Large intestine (tissue), 3 donors: ENCODE measurements around the gene TMEM131L. TPM values are rescaled to one million over a fixed set of nuclear protein-coding genes. Genes with fewer than 3 reads are reported as not detected.

ENCODE experiments used
- DNase-seq, 2 donors: peaks; one replicate each; pipeline versions ENCODE4 v3.0.0 to v3.0.0-alpha.2; 2013
- H3K27ac ChIP-seq: one replicate; pipeline ENCODE4 v1.5.1; 2013; ENCODE audit warnings: low read length
- H3K27me3 ChIP-seq: 2 replicates; pipeline ENCODE4 v1.6.1; 2013; ENCODE audit warnings: low read length; ENCODE audit not compliant: control insufficient read depth, insufficient read depth
- H3K36me3 ChIP-seq: 2 replicates; pipeline ENCODE4 v1.6.1; 2013; ENCODE audit warnings: low read length; ENCODE audit not compliant: control insufficient read depth, insufficient read depth
- H3K4me1 ChIP-seq: one replicate; pipeline ENCODE4 v1.6.1; 2013; ENCODE audit warnings: low read length; ENCODE audit not compliant: control insufficient read depth, insufficient read depth
- H3K4me3 ChIP-seq: one replicate; pipeline ENCODE4 v1.5.1; 2013; ENCODE audit warnings: low read length
- H3K9me3 ChIP-seq: one replicate; pipeline ENCODE4 v1.6.1; 2013; ENCODE audit warnings: mild to moderate bottlenecking, low read depth, low read length, moderate library complexity; ENCODE audit not compliant: control insufficient read depth
- WGBS: methylation state at CpG from one replicate; pipeline ENCODE4 v1.1.5; 2013; ENCODE audit warnings: low lambda C conversion rate; ENCODE audit not compliant: insufficient coverage; 5-methylcytosine and 5-hydroxymethylcytosine counted together
- polyA plus RNA-seq: library from polyadenylated mRNA; unstranded; fragments of 120-200 nt; gene quantifications from one replicate; pipeline ENCODE4 v1.2.1, GENCODE V29; 2013

Gene TMEM131L
- polyA plus RNA-seq, 1 donor = 10.8 TPM

DNA sequence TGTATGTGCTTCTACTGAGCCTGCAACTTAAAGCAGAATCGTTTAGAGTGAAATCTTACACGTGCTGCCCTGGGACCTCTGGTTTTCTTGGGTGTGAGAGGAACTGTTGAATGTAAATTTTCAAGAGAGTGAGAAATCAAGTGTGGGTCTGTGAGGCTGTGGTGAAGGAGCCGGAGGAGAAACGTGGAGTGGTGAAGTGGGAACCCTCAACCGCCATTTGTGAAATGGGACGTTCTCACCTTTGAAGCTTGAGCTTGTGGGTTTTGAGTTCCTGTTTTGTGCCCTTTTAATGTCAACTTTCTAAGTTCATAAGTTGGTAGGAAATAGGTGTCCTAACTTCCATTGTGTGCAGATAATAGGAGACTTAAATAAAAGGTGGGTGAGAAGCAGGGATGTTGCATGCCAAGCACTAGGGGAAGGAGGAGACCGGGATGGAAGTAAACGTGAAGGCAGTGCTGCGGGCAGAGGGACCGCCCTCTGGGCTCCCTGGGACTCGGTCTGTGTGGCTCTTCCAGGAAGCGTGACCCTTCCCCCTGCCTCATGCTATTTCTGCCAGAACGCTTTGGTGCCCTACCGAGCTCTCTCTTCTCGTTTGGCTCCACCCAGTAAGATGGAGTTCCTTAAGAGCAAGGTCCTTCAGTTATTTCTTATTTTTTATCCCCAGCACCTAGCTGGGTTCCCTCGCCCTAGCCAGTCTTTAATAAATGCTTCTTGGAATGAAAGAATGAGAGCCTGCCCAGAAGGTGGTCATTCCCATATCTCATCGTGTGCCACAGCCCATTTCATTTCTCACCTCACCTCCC is 56.0 kb downstream of the TMEM131L start:
- no peaks in the 10 kb centered on the region for H3K36me3 ChIP-seq
- no peak for DNase-seq
- peaks cover 41% of the 10 kb centered on the region for H3K4me1 ChIP-seq
- H3K27ac ChIP-seq = no peak overlapping the region
- H3K4me3 ChIP-seq = no peak overlapping the region
- H3K9me3 ChIP-seq = no peaks in the 10 kb centered on the region
- WGBS = no CpG with 5 or more reads among the region's 17 CpGs
- H3K27me3 ChIP-seq = no peaks in the 10 kb centered on the region

DNA sequence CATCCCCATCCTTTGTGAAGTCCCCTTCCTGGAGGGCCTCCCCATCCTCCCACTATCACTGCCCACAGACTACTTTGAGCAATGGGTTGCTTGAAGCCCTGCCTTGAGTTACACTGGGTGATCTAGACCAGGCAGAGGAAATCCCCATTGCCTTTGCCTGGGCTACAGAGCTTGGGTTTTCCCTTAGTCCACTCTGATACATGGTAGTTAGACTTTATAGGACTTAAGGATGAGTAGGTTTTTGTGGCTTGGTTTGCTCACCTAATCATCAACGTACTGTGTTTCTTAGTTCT is 56.6 kb downstream of the TMEM131L start:
- no peak for DNase-seq
- H3K9me3 ChIP-seq = no peaks in the 10 kb centered on the region
- H3K27me3 ChIP-seq = no peaks in the 10 kb centered on the region
- H3K36me3 ChIP-seq = no peaks in the 10 kb centered on the region
- no peak overlapping the region for H3K27ac ChIP-seq
- H3K4me1 ChIP-seq = peaks cover 41% of the 10 kb centered on the region
- WGBS = 100% methylated on average over 1 of the region's 1 CpG
- no peak overlapping the region for H3K4me3 ChIP-seq

DNA sequence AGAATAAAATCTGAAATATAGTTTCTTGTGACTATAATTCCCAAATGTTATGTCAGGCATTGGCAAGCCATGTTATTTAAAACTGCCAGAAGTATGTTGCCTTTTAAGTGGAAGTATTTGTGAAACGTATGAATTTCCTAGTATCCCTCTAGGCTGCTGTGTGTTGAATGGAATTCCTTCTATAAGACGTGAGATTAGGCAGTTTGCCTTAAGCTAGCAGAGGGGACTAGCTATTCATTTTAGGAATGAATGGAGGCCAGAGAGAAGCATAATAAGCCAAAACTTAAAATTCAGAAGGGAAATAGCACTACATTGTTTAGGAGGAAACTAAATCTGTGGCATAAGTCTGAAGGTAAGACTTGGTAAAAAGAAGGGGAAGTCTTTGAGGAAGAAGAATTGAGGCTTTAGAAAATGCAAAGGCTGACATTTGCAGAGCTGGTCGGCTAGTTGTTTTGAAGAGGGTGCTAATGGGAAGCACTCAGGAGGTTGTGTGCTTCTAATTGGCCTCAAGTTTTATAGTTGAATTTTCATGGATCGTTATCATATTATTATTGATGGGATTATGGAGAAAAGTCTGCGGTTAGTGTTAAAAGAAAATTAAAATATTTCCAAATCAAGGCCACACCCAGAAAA is 57.1 kb downstream of the TMEM131L start:
- no peak overlapping the region for H3K4me3 ChIP-seq
- DNase-seq = no peak
- H3K36me3 ChIP-seq = no peaks in the 10 kb centered on the region
- H3K27ac ChIP-seq = peak overlapping the region; percentile 18
- no peaks in the 10 kb centered on the region for H3K9me3 ChIP-seq
- H3K4me1 ChIP-seq = peaks cover 39% of the 10 kb centered on the region
- H3K27me3 ChIP-seq = no peaks in the 10 kb centered on the region
- WGBS = 69% methylated on average over 2 of the region's 5 CpGs

DNA sequence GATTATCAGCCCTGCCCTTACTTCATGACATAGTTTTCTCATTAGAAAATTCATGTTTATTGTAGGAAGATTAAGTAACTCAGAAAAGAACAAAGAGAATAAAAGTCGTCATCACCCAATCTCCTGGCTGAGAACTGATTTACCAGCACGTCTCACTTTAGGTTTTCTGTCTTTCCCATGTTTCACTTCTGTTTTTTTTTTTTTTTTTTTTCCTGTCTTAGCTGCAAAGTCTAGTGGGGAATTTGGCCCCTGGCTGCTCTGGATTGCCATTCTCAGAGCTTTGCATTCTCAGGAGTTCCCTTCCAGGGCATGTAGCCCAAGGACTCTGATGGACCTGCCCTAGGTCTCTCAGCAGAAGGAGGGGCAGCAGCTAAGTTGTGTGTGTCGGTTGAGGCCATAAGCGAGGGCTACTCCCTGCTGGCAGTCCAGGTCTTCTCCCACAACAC is 57.8 kb downstream of the TMEM131L start:
- Histone ChIP-seq H3K4me1 (peaks cover 34% of the 10 kb centered on the region), H3K9me3 (no peaks in the 10 kb centered on the region), H3K4me3 (no peak overlapping the region), H3K36me3 (no peaks in the 10 kb centered on the region), H3K27me3 (no peaks in the 10 kb centered on the region), H3K27ac (peak overlapping the region; percentile 18)
- DNase-seq = peak; percentile 50 to 82
- WGBS = 15% methylated on average over 2 of the region's 4 CpGs

DNA sequence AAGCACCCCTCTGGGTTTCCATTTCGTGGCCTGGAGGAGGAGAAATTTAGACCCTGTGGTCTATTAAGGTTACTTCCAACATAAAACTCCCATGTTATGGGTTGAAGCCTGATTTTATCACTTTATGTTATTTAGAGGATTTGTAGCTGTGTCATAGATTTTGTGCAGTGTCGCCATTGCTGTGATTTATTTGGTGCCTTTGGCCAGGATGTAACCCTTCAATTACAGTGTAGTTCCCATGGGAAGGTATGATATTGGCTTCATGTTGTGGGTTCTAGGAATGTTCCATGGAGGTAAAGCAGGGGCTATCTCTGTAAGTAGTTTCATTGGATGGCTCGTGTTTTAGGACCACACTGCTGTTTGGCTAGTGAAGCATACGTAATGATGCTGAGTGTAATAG is 58.5 kb downstream of the TMEM131L start:
- H3K9me3 ChIP-seq = no peaks in the 10 kb centered on the region
- WGBS = no CpG with 5 or more reads among the region's 4 CpGs
- peaks cover 33% of the 10 kb centered on the region for H3K4me1 ChIP-seq
- H3K36me3 ChIP-seq = no peaks in the 10 kb centered on the region
- H3K4me3 ChIP-seq = no peak overlapping the region
- no peak for DNase-seq
- peak overlapping the region; percentile 18 for H3K27ac ChIP-seq
- no peaks in the 10 kb centered on the region for H3K27me3 ChIP-seq

DNA sequence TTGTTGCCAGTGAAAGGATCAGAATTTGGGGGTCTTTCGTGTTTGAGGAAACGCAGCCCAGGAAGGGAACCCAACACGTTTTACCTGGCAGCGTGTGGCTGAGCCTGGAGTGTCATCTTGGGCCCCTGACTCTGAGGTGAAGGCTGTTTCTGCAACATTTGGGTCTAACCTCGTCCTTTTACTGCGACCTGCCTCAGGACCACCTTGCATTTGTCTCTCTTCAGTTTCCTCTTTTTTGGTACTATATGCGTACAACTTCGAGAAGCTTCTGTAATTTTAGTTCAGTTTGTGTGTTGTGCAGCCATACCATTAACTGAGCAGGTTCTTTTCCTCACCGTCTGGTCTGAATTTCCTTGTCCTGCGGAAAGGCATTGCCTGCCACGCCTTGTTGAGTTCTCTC is 61.5 kb downstream of the TMEM131L start:
- WGBS = 100% methylated on average over 2 of the region's 11 CpGs
- no peak for DNase-seq
- Histone ChIP-seq H3K4me1 (peaks cover 23% of the 10 kb centered on the region), H3K27ac (no peak overlapping the region), H3K27me3 (no peaks in the 10 kb centered on the region), H3K36me3 (no peaks in the 10 kb centered on the region), H3K9me3 (no peaks in the 10 kb centered on the region), H3K4me3 (no peak overlapping the region)

DNA sequence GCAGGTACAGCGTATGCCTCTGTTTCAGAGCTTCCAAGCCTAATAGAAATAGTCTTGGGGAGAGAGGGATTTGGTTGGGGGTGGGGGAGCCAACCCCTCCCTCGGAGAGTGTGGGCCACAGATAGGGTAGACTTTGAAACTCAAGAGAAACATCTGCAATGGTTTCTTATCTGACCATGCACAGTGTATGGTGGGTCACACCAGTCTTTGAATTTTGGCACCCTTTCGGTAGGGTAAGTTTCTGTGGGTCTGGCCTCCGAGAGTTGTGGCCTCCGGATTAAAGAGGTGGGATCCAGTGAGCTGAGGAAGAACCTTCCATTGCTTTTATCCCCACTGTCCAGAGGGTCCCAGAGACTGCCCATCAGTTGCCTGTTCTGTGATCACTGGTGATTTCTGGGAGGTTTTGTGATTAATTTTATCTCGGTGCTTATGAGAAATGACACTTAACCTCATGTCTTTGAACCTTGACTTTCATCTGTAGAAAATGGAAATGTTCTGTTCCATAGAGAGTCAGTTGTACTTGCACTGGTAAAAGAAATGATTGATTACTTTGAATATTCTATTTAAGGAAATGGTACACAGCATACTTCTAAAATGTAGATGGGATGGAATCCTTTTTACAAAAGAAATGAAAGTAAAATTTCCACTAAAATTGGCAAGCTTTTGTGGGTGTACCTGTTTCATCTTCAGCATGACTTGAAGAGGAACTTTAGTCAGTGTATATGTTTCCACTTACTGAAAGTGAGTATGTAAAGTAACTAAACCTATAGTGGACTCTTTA is 62.7 kb downstream of the TMEM131L start:
- WGBS = no CpG with 5 or more reads among the region's 6 CpGs
- Histone ChIP-seq H3K36me3 (no peaks in the 10 kb centered on the region), H3K4me1 (peaks cover 23% of the 10 kb centered on the region), H3K4me3 (no peak overlapping the region), H3K27ac (no peak overlapping the region), H3K9me3 (no peaks in the 10 kb centered on the region), H3K27me3 (no peaks in the 10 kb centered on the region)
- DNase-seq = no peak

DNA sequence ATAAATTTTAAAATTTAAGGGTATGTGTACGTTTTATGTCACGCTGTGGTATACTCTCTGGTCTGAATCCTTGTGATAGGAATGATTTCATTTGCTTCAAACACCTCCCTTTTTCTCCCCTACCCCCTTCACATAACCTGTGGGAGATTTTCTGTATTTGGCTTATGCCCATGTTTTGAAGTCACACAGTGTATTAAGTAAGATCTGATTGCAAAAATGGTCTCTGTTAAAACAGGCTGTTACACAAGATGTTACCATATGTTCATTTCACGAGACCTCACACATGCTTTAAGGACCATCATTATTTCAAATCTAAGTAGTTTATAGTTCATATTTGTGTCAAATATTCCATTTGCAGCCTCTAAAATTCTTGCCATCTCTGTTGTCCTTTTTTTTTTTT is 63.5 kb downstream of the TMEM131L start:
- H3K27me3 ChIP-seq = no peaks in the 10 kb centered on the region
- H3K36me3 ChIP-seq = no peaks in the 10 kb centered on the region
- WGBS = 100% methylated on average over 2 of the region's 3 CpGs
- H3K4me3 ChIP-seq = no peak overlapping the region
- peaks cover 15% of the 10 kb centered on the region for H3K4me1 ChIP-seq
- no peak for DNase-seq
- H3K9me3 ChIP-seq = no peaks in the 10 kb centered on the region
- no peak overlapping the region for H3K27ac ChIP-seq

DNA sequence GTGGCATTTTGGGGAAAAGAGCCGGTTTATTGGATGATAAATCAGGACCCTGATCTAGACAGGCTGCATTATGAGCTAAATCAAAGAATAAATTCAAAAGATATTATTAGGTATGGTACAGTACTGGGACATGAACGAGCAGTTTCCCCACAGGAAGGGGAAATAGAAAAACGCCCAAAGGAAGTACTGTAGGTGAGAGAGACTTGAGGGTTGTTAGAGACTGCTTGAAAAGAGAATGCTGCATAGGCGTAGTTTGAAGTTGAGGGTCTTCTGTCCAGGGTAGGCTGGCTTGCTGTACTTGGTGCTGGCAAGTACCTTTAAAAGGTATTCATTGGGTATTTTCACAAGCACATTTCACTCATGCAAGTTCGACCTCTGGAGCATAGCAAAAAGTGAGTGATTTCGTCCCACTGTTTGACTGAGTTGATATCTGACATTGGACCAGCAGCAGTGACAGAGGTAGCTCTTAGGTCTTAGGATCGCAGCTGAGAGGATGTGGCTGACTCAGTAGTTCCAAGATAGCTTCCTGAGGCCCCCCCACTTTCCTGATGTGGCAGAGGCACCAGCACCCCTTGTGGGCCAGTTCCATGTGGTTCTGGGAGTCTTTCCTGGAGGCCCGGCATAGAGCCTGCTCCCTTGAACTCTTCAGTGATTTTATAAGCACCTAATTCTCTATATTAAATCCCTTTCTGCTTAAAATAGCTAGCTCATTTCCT is 64.3 kb downstream of the TMEM131L start:
- Histone ChIP-seq H3K4me3 (no peak overlapping the region), H3K9me3 (no peaks in the 10 kb centered on the region), H3K36me3 (no peaks in the 10 kb centered on the region), H3K4me1 (peaks cover 13% of the 10 kb centered on the region), H3K27ac (no peak overlapping the region), H3K27me3 (no peaks in the 10 kb centered on the region)
- 80% methylated on average over 1 of the region's 8 CpGs for WGBS
- DNase-seq = no peak

DNA sequence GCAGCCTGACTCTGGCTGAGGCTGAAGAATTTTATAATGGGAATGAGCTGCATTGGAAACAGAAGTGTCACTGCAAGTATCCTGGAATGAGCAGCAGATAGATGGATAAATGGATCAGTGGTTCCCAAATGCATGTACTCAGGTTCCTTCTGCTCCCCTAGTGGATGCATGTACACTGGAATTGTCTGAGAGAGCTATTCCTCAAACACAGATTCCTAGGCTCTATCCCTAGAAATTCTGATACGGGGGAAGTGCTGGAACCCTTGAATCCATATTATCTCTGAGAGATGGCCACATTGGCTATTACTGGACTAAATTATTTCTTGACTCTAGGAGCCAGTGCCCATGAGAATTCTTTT is 64.8 kb downstream of the TMEM131L start:
- no peaks in the 10 kb centered on the region for H3K27me3 ChIP-seq
- no peak for DNase-seq
- H3K36me3 ChIP-seq = no peaks in the 10 kb centered on the region
- no CpG with 5 or more reads among the region's 1 CpG for WGBS
- H3K4me1 ChIP-seq = peaks cover 13% of the 10 kb centered on the region
- no peaks in the 10 kb centered on the region for H3K9me3 ChIP-seq
- no peak overlapping the region for H3K27ac ChIP-seq
- H3K4me3 ChIP-seq = no peak overlapping the region
